GM21825 (cell line): ENCODE measurements around the gene ZDHHC19.
"Not testable (repeated sequence)": the region's sequence is repeated elsewhere in the genome, so short reads cannot be mapped to it uniquely, and the experiment has no call there.

ENCODE experiments used
- ATAC-seq: cut with Tn5 transposase; IDR thresholded peaks from one replicate; pipeline ENCODE4 v1.9.1; 2021; ENCODE audit warnings: mild to moderate bottlenecking, moderate library complexity; ENCODE audit not compliant: unreplicated experiment

The ZDHHC19 gene

DNA sequence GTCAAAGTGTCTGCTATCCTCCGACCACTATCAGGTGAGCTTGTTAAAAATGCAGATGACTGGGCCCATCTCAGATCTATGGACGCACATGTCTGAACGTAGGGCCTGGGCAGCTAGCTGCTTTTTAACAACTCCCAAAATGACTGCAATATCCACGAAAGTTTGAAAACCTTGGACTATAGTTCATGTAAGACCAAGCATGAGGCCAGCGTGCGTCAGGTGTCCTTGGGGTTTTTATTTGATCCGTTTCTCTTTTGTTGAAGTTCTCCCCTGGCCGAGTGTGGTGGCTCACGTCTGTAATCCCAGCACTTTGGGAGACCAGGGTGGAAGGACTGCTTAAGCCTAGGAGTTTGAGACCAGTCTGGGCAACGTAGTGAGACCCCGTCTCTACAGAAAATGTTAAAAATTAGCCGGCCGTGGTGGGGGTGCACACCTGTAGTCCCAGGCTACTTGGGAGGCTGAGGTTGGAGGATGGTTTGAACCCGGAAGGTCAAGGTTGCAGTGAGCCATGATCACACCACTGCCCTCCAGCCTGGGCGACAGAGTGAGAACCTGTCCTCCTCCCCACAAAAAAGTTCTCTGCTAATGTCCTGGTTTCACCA is 14.7 kb upstream of the ZDHHC19 start:
- no peak for ATAC-seq

DNA sequence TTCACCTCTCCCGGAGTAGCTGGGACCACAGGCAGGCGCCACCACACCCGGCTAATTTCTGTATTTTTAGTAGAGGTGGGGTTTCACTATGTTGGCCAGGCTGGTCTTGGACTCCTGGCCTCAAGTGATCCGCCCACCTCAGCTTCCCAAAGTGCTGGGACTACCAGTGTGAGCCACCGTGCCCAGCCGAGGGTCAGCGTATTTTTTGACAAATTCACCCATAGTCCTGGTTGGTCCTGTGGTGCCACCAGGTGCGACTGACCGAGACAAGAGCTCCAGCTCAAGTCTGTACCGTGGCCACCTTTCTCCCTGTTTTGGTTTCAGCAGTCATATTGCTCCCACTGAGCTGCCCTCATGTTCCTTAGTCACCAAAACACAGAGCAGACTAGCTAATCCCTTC is 13.9 kb upstream of the ZDHHC19 start:
- ATAC-seq: no peak

DNA sequence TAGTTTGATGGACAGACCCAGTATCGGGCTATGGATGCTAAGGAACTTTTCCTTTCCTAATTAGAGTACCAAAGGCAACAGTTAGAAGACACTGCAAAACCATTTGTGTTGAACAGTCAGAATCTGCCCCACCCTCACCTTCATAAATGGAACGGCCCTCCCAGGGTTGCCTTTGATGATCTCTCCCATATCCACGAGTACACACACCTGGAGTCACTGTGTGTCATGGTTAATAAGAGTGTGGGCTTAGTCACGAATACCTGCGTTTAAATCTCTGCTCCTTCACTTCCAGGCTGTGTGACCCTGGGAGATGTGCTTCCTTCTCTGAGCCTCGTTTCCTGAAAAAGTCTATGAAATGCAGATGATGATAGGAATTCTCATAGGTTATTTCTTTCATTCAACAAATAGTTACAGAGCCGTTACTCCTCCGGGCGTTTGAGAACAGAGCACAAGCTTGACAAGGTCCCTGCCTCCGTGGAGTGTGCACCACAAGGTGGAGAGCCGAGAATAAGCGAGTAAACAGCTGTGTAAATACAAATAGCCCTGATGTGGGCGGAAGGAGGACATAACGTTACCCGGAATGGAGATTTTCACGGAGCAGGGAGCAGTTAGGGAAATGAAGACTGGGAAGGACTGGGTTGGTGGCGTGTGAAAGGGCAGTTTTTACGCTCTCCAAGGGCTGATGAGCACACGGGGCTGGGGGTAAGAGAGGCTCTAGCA is 11.8 kb upstream of the ZDHHC19 start:
- ATAC-seq: no peak

DNA sequence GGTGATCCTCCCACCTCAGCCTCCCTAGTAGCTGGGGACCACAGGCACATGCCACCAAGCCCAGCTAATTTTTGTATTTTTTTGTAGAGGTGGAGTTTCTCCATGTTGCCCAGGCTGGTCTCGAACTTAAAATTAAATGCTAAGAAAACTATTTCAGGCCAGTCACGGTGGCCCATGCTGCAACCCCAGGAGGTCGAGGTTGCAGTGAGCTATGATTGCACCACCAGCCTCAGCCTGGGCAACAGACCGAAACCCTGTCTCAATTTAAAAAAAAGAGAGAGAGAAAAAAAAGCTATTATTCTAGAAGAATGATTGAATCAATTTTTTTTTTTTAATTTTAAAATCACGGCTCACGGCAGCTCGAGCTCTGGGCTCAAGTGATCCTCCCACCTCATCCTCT is 9.8 kb upstream of the ZDHHC19 start:
- ATAC-seq: no peak

DNA sequence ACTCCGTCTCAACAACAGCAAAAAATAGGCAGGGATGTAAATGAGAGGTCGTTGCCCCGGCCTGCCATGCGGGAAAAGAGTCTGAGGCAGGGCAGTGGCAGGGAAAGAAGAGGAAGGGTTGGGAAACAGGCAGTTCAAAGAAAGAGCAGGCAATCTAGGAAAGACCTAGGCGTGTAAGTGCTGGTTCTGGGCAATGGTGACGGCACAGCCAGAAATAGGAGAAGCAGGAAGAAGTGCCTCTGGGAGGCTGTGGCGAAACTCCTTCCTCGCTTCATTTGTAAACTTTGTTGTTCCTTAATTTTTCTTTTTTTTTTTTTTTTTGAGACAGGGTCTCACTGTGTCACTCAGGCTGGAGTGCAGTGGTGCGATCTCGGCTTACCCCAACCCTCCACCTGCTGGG is 9.4 kb upstream of the ZDHHC19 start:
- no peak for ATAC-seq

DNA sequence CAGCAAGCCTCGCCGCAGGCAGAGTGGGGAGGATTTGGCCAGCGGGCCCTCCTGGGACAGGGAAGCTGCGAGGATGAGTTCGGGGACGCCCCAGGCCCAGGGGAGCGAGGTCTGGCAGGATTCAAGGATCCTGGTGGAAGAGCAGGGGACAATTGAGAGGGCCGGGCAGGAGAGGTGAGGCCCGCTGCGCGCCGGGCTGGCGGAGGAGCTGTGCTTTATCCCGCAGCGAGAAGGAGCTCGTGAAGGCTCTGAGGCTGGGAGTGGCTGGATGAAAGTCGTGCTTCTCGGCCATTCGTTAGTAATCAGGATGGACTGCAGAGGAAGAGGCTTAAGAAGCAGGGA is 8.7 kb upstream of the ZDHHC19 start:
- ATAC-seq: no peak

DNA sequence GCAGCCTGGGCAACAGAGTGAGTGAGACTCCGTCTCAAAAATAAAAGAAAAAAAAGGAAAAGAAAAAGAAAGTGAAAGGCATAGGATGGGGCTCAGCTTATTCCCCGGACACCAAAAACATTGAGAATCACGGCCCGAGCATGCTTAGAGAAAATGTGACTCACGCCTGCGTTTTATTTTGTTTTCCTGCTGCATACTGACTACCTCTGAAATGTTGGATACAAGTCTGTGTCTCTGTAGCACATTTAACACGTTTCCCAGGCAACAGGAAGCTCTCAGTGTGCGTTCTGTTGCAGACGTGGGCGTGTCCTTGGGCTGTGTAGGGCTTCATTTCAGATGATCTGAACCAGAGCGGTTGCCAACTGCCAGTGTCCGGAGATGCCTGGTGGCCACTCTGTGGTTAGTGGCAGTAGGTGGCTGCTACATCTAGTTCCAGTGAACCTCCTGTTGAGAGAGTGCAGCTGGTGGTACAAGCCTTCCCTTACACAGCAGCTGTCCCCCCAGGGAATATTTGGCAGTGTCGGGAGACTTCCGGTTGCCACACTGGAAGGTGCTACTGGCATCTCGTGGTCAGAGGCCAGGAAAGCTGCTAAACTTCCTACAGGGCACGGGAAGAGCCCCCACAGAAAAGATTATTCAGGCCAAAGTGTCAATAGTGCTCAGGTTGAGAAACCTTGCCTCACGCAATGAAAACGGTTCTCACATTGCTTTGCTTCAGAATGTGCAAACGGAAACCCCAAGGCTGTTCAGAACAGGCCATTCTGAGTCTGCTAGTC is 8.2 kb upstream of the ZDHHC19 start:
- peak; percentile 55 for ATAC-seq

DNA sequence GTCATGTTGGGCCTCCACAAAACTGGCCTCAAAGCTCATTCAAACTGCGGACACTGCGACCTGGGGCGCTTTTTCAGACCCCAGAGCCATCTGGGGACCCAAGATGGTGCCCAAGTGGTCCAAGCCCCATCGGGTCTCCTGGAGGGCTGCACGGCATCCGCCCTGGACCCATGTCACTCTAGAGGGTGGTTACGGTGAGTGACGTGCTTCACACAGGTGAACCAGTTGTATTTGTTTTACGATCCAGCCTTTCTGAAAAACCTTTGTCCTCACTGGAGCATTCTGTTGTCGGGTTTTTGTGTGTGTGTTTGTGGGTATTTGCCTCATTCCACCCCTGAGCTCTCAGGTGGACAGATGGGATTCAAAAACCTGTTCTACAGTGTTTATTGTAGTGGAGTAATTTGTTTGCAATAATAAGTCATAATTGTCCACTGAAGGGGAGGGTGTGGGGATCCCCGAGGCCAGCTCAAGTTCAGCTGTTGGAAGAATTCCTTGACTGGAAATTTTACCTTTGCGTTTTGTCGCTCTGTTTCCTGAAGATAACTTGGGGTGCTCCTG is 7.0 kb upstream of the ZDHHC19 start:
- ATAC-seq: no peak

DNA sequence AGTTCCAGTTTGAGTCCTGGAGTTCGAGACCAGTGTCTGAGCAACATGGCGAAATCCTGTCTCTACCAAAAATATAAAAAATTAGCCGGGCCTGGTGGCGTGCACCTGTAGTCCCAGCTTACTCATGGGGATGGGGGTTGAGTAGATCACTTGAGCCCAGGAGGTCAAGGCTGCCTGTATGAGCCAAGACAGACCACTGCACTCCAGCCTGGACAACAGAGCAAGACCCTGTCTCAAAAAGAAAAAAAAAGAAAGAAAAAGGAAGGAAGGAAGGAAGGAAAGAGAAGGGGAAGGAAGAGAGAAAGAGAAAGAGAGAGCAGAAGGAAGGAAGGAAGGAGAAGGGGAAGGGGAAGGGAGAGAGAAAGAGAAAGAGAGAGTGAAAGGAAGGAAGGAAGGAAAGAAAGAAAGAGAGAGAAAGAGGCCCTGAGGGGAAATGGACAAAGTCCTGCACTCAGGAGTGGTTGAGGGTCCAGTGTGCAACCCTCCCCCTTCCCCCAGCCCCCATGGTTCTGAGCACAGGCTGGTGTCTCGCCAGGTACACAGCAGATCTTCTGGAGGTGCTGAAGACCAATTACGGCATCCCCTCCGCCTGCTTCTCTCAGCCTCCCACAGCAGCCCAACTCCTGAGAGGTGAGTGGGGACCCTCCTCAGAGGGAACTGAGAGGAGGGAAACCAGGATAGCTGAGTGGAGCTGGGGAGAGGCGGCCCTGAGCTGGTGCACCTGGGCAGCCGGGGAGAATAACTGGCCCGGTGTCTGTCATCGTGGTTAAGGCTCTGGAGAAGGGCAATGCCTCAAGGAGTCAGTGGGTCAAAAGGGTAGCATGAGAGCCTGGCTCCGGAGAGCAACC is 6.3 kb upstream of the ZDHHC19 start:
- ATAC-seq: no peak

DNA sequence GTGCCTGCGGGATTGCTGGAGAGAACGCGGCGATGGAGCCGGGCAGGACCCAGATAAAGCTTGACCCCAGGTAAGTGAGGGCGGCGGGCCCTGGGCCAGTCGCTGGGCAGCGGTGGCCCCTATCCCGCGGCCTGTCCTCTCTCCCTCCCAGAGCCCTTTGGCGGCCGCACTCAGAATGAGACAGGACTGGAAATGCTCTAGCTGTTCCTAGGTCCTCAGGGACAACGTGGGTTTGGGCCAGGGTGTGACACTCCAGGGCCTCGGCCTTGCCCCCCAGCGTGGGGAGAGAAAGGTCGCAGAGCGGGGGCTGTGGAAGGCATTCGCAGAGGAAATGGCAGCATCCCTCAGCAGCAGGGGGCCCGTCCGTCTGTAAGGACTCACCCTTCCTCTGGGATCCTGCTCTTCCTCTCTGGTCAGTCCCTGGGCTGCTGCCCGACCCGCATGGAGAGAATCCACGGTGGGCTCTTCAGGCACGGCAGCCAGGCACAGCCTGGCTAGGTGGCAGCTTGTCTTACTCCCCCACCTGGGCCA is 5.5 kb upstream of the ZDHHC19 start:
- ATAC-seq: no peak

DNA sequence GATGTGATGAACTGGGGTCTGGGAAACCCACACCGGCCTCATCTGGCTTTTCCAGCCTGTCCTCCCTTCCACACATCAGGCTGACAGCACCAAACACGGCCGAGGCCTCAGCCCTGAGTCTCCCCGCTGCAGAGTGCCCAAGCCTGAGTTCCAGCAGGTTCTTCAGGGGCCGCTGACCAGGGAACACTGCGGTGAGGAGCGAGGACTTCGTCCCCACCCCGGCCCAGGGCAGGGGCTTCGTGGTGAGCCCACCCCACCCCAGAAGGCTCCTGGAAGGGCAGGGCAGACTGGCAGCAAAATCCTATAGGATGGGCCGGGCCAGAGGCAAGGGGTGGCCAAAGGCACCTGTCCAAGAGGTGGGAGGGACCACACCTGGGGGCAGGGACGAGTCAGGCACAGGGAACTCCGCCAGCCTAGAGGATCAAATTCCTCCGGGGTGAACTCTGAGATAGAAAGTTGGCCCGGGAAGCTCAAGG is 4.9 kb upstream of the ZDHHC19 start, which contains the start of gene SLC51A:
SLC51A (plus strand) TSS at position 446 of the 476 bp plus-strand sequence. CDS start 179 bp downstream, outside the sequence.
- ATAC-seq: no peak

DNA sequence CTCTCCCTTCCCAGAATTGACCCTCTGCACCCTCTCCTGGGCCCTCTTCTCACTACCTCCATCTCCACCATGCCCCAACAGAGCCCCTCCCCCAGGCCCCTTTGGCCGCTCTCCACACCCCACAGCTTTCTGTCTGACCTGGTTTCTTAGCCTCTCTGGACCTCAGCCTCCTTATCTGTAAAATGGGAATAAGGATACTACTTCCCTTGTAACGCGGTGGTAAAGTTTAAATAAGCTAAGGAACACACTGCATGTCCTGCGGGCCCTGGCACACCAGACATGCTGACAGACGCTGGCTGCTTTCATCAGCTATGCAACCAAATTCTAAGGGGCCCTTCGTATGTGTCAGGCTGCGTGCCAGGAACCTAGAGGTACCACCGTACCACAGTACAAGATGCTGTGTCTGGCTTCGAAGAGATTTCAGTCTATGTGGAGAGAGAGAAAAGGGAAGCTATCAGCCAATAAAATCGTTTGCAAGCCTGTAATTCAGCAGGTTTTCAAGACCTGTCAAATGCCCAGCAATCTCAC is 4.4 kb upstream of the ZDHHC19 start:
- no peak for ATAC-seq

DNA sequence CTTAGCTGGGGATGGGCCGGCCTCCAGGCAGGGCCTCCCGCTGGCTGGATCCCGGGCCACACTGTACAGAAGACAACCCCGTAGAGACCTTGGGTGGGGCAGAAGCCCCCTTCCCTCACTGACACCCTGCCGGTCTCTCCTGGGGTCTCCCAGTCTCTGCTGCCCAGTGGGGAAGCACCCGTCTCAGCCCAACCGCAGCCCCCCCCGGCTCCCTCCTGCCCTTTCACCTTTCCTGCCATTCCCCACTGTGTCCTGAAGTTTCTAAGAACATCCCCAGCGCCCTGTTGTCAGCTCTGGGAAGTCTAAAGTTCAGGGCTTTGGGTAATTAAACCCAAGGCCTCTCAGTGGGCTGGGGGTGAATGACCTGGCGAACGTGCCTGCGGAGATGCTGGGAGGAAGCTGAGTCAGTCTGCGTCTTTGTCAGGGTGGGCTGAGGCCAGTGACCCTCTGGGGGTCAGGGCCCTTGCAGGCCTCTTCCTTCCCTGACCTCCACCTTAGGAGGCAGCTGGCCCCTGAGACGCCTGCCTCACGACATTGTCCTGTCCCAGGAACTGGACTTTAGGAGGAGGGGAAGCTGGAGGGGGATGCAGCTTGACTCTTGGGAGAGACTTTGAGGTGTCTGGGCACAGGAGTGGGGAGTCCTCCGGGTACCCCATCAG is 3.7 kb upstream of the ZDHHC19 start:
- no peak for ATAC-seq

DNA sequence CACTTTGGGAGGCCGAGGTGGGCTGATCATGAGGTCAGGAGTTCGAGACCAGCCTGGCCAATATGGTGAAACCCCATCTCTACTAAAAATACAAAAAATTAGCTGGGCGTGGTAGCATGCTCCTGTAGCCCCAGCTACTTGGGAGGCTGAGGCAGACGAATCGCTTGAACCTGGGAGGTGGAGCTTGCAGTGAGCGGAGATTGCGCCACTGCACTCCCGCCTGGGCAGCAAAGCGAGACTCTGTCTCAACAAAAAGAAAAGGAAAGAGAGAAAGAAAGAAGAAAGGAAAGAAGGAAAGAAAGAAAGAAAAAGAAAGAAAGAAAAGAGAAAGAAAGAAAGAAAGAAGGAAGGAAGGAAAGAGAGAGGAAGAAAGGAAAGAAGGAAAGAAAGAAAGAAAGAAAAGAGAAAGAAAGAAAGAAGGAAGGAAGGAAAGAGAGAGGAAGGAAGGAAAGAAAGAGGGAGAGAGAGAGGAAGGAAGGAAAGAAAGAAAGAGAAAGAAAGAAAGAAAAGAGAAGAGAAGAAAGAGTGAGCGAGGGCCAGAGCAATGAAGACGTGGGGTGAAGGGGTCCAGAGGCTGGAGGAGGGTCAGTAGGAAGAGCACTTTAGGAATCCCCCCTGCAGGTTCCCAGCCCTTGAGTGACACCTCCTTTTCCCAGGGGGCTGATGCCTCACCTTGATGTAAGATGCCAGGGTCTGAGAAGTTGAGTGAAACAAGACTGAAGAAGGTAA is 1.1 kb downstream of the ZDHHC19 start:
- not testable (repeated sequence) for ATAC-seq

DNA sequence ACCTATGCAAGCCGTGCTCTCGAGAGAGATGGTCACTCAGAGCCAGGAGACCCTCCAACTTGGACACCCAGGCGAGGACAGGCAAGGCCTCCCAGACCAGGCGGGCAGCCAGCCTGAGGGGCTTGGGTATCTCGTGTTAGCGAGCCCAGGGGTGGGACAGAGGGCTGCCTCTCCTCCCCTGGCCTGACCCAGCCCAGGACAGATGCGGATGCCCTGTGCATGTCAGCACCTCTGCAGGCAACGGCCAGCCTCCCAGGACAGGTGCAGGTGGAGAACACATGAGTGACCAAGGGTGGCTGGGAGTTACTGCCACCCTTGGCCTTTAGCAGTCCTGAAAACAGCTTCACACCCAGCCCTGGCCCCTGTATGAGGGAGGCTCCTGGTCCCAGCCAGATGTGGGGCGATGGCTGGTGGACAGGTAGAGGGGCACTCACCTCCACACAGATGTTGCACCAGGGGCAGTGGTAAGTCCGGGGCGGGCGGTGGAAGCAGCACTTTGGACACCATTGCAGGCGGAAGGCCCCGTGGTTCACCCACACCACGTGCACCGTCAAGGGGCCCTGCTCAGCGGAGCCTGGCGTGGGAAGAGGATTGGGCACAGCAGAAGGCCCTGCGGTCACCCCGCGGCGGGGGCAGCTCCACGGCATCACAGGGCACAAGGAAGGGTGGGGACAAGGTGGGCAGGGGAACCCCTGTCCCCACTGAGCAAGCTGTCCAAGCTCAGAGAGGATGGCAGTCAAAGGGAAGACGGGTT is 2.1 kb downstream of the ZDHHC19 start:
- ATAC-seq: no peak

DNA sequence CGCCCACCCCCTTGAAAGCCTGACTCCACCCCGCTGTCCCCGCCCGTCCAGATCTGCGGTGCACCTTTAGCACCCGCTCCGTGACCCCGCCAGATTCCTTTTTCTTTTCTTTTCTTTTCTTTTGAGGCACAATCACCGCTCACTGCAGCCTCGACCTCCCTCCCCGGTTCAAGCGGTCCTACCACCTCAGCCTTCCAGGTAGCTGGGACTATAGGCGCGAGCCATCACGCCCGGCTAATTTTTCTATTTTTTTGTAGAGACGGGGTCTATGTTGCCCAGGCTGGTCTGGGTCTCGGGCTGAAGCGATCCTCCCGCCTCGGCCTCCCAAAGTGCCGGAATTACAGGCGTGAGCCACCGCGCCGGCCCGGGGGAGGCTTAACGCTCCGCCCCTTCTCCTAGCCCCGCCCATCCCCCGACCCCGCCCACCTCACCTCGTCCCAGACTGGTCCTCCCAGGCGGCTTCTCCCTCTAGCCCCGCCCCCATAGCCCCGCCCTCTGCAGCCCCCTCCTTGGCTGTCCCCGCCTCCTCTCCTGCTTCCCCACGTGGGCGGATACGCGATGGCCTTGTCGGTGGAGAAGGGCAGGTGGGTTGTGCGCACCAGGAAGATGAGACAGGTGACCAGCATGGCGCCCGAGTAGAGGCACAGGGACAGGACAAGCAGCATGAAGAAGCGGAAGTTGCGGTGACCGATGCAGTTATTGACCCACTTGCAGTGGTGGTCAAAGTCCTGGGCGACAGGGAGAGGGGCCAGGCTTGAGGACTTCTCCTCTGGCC is 3.2 kb downstream of the ZDHHC19 start:
- ATAC-seq: no peak

DNA sequence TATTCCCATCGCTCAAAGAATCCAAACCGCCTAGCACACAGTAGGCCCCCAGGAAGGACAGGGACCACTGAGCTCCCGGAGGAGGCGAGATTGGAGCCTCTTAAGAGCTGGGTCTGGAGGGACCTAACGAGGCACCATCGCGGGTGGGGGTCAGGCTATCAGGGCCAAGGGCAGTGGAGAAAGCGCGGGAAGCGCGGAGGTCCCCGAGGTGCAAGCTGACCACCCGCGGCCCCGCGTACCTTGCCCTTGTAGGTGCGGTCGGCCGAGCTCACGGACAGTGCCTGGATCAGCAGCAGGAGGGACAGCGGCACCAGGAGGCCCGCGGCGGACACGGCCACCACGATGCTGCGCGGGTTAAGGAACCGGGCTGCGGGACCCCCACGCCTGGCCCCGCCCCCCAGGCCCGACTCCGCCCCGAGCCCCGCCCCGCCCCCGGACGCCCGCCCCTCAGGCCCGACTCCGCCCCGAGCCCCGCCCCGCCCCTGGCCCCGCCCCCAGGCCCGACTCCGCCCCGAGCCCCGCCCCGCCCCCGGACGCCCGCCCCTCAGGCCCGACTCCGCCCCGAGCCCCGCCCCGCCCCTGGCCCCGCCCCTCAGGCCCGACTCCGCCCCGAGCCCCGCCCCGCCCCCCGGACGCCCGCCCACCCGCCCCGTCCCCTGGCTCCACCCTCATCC is 3.9 kb downstream of the ZDHHC19 start:
- no peak for ATAC-seq
